ENCODE data around the gene SEPSECS. TPM values are rescaled to one million over a fixed set of nuclear protein-coding genes. Genes with fewer than 3 reads are reported as not detected.

SEPSECS gene
- total RNA-seq, 1 experiment from 2014 or later, result 4.0 TPM

- ChIA-PET POLR2A (no interaction called here), CTCF (no interaction called here)
- in situ Hi-C loops (cut with HindIII; ENCODE audit: low pct_unique_long_range_greater_than_20kb, low sequenced_read_pairs) (no loop called here), intact Hi-C loops (cut with micrococcal nuclease; ENCODE audit: unreplicated experiment) (no loop called here)
- ATAC-seq, result no peak
- no peak overlapping the region for H3K27ac ChIP-seq (ENCODE audit: low read length)
- BruUV-seq (replicated peaks), result no TSS peak
- H3K27me3 ChIP-seq (ENCODE audit: control insufficient read depth, insufficient read depth, low read length), result no peaks in the 10 kb centered on the region
- no peak overlapping the region for H3K4me3 ChIP-seq (ENCODE audit: low read depth in 2 of 2, low read length in 2 of 2)
- H3K36me3 ChIP-seq (ENCODE audit: control insufficient read depth, insufficient read depth, low read length), result no peaks in the 10 kb centered on the region
- no peaks in the 10 kb centered on the region for H3K9me3 ChIP-seq (ENCODE audit: control insufficient read depth, insufficient read depth, low read depth, low read length)
- no peaks in the 10 kb centered on the region for H3K4me1 ChIP-seq (ENCODE audit: control insufficient read depth, insufficient read depth, low read length)
- no peak for TF ChIP-seq POLR2AphosphoS5 (IDR thresholded peaks at IDR 0.05; ENCODE audit: low read depth, low read length)
- no peak for DNase-seq (ENCODE audit: low read depth, low spot score)
These were observed 84.4 kb downstream of the SEPSECS start for GRCh38 chr4:25075851-25076250.

GRCh38 chr4:25075129-25075528 lies 85.1 kb downstream of the SEPSECS start:
- intact Hi-C loops (cut with micrococcal nuclease; ENCODE audit: unreplicated experiment) (no loop called here), in situ Hi-C loops (cut with HindIII; ENCODE audit: low pct_unique_long_range_greater_than_20kb, low sequenced_read_pairs) (no loop called here)
- Histone ChIP-seq H3K36me3 (ENCODE audit: control insufficient read depth, insufficient read depth, low read length) (no peaks in the 10 kb centered on the region), H3K27me3 (ENCODE audit: control insufficient read depth, insufficient read depth, low read length) (no peaks in the 10 kb centered on the region), H3K9me3 (ENCODE audit: control insufficient read depth, insufficient read depth, low read depth, low read length) (no peaks in the 10 kb centered on the region), H3K4me1 (ENCODE audit: control insufficient read depth, insufficient read depth, low read length) (no peaks in the 10 kb centered on the region), H3K27ac (ENCODE audit: low read length) (no peak overlapping the region), H3K4me3 (ENCODE audit: low read depth in 2 of 2, low read length in 2 of 2) (no peak overlapping the region)
- ChIA-PET CTCF (no interaction called here), POLR2A (no interaction called here)
- no TSS peak for BruUV-seq (replicated peaks)
- DNase-seq (ENCODE audit: low read depth, low spot score), result no peak
- no peak for ATAC-seq
- TF ChIP-seq TCF7L2 (IDR thresholded peaks at IDR 0.05; ENCODE audit: low read depth, low read length), result no peak
- TF ChIP-seq REST (IDR thresholded peaks at IDR 0.05; ENCODE audit: insufficient read depth in 1 of 2, low read depth in 2 of 2, low read length in 1 of 2), result no peak
- no peak for TF ChIP-seq CTCF (IDR thresholded peaks at IDR 0.05)
- no peak for TF ChIP-seq SIN3A (IDR thresholded peaks at IDR 0.05; ENCODE audit: borderline replicate concordance, insufficient read depth, low read depth, low read length)
- no peak for TF ChIP-seq POLR2AphosphoS5 (IDR thresholded peaks at IDR 0.05; ENCODE audit: low read depth, low read length)

GRCh38 chr4:25070545-25070944 lies 89.7 kb downstream of the SEPSECS start:
- CTCF ChIA-PET, result no interaction called here
- intact Hi-C loops (cut with micrococcal nuclease; ENCODE audit: unreplicated experiment), result no loop called here

More at GRCh38 chr4:25070545-25070944, 89.7 kb downstream of the SEPSECS start:
- no TSS peak for BruUV-seq (replicated peaks)
- POLR2A ChIA-PET, result no interaction called here
- ATAC-seq (no peak), DNase-seq (ENCODE audit: low read depth, low spot score) (no peak)
- Histone ChIP-seq H3K27ac (ENCODE audit: low read length) (no peak overlapping the region), H3K36me3 (ENCODE audit: control insufficient read depth, insufficient read depth, low read length) (no peaks in the 10 kb centered on the region), H3K4me1 (ENCODE audit: control insufficient read depth, insufficient read depth, low read length) (no peaks in the 10 kb centered on the region), H3K4me3 (ENCODE audit: low read depth in 2 of 2, low read length in 2 of 2) (no peak overlapping the region), H3K9me3 (ENCODE audit: control insufficient read depth, insufficient read depth, low read depth, low read length) (no peaks in the 10 kb centered on the region), H3K27me3 (ENCODE audit: control insufficient read depth, insufficient read depth, low read length) (no peaks in the 10 kb centered on the region)
- TF ChIP-seq POLR2AphosphoS5 (IDR thresholded peaks at IDR 0.05; ENCODE audit: low read depth, low read length), result no peak
- in situ Hi-C loops (cut with HindIII; ENCODE audit: low pct_unique_long_range_greater_than_20kb, low sequenced_read_pairs), result no loop called here

Other genes with a start within 250 kb of the SEPSECS start
- gene CCDC149, start 247.4 kb downstream of the SEPSECS start, total RNA-seq (2021; ENCODE audit: unreplicated experiment), result 3.6 TPM
- not detected for gene LGI2, start 129.5 kb downstream of the SEPSECS start, total RNA-seq (2021; ENCODE audit: unreplicated experiment)
- gene PI4K2B, start 73.6 kb upstream of the SEPSECS start, total RNA-seq (2021; ENCODE audit: unreplicated experiment), result 9.6 TPM
- gene ZCCHC4, start 152.3 kb upstream of the SEPSECS start, total RNA-seq (2021; ENCODE audit: unreplicated experiment), result 6.0 TPM
- gene ANAPC4, start 216.8 kb upstream of the SEPSECS start, total RNA-seq (2021; ENCODE audit: unreplicated experiment), result 22.8 TPM

Data from Panc1 (cell line).